GM12891 (cell line): ENCODE measurements around the gene SUPT16H. TPM values are rescaled to one million over a fixed set of nuclear protein-coding genes. Genes with fewer than 3 reads are reported as not detected.

ENCODE experiments used
- DNase-seq: peaks from one replicate; pipeline ENCODE4 v3.0.0; 2011; ENCODE audit warnings: low spot score; ENCODE audit not compliant: insufficient read length
- FAIRE-seq: peaks from 2 replicates; lab custom pipeline; 2011; peaks lifted over from hg19 to GRCh38; lab: Jason Lieb, UNC
- PAX5 ChIP-seq: IDR thresholded peaks from 2 replicates; pipeline ENCODE4 v1.6.1; 2011; ENCODE audit warnings: low read length, moderate library complexity, mild to moderate bottlenecking; ENCODE audit not compliant: insufficient read depth, severe bottlenecking
- POLR2A ChIP-seq: IDR thresholded peaks from 2 replicates; pipeline ENCODE4 v1.6.1; 2011; ENCODE audit warnings: low read depth, low read length, control low read depth
- POLR2AphosphoS5 ChIP-seq: IDR thresholded peaks from 2 replicates; pipeline ENCODE4 v1.6.1; 2011; ENCODE audit warnings: low read depth, low read length, control low read depth
- POU2F2 ChIP-seq: IDR thresholded peaks from 2 replicates; pipeline ENCODE4 v1.6.1; 2011; ENCODE audit warnings: low read depth, mild to moderate bottlenecking, control low read depth, low read length, moderate library complexity
- SPI1 ChIP-seq: IDR thresholded peaks from 2 replicates; pipeline ENCODE4 v1.6.1; 2011; ENCODE audit warnings: low read depth, low read length, control low read depth
- TAF1 ChIP-seq: IDR thresholded peaks from 2 replicates; pipeline ENCODE4 v1.6.1; 2011; ENCODE audit warnings: low read depth, low read length, control low read depth
- polyA plus RNA-seq: library from polyadenylated mRNA; unstranded; fragments of >200 nt; gene quantifications from one replicate; pipeline ENCODE4 v1.2.1, GENCODE V29; 2012; ENCODE audit warnings: low read depth, missing spikeins, inconsistent platforms; ENCODE audit not compliant: missing spikeins

Gene SUPT16H
- polyA plus RNA-seq: 82.0 TPM

GRCh38 chr14:21383848-21384493 is at the start of gene SUPT16H:
Gene SUPT16H (minus strand): TSS chr14:21384019. CDS start chr14:21383927, 92 bp downstream.
- DNase-seq (peak; percentile 67), FAIRE-seq (peak; percentile 94)
- TF ChIP-seq TAF1: peak; percentile 74; the same call in 1 of the 2 replicates
- peak; percentile 61 for TF ChIP-seq POLR2AphosphoS5
- no peak for TF ChIP-seq SPI1
- no peak for TF ChIP-seq POU2F2

- TF ChIP-seq PAX5: no peak
- TF ChIP-seq POU2F2: no peak
- TF ChIP-seq POLR2AphosphoS5: no peak
- no peak for TF ChIP-seq TAF1
- TF ChIP-seq POLR2A: no peak
- no peak for TF ChIP-seq SPI1
- DNase-seq (no peak), FAIRE-seq (no peak)
These were observed 47.3 kb upstream of the SUPT16H start for GRCh38 chr14:21431126-21431525.

- FAIRE-seq: no peak
- TF ChIP-seq POLR2A: no peak
- no peak for TF ChIP-seq POU2F2
- TF ChIP-seq TAF1: no peak
- no peak for TF ChIP-seq SPI1
- no peak for TF ChIP-seq PAX5
- TF ChIP-seq POLR2AphosphoS5: no peak
- DNase-seq: no peak
These were observed 45.1 kb upstream of the SUPT16H start for GRCh38 chr14:21428930-21429329.

- TF ChIP-seq POU2F2: no peak
- TF ChIP-seq POLR2A: no peak
- no peak for TF ChIP-seq POLR2AphosphoS5
- TF ChIP-seq TAF1: no peak
- no peak for TF ChIP-seq SPI1
- no peak for TF ChIP-seq PAX5
- DNase-seq (no peak), FAIRE-seq (no peak)
These were observed 42.9 kb upstream of the SUPT16H start for GRCh38 chr14:21426692-21427091.

- DNase-seq: no peak
- TF ChIP-seq POLR2A: no peak
- no peak for TF ChIP-seq TAF1
- TF ChIP-seq SPI1: no peak
- TF ChIP-seq POLR2AphosphoS5: no peak
- TF ChIP-seq POU2F2: no peak
- TF ChIP-seq PAX5: no peak
- FAIRE-seq: no peak
These were observed 35.7 kb upstream of the SUPT16H start for GRCh38 chr14:21419528-21419927.

- DNase-seq (no peak), FAIRE-seq (no peak)
- TF ChIP-seq POU2F2 (no peak), TAF1 (no peak), POLR2A (no peak), SPI1 (no peak), PAX5 (no peak), POLR2AphosphoS5 (no peak)
These were observed 31.5 kb upstream of the SUPT16H start for GRCh38 chr14:21415329-21415728.

- FAIRE-seq (peak; percentile 60), DNase-seq (no peak)
- TF ChIP-seq POLR2AphosphoS5 (no peak), SPI1 (no peak), TAF1 (no peak), PAX5 (no peak), POLR2A (no peak), POU2F2 (no peak)
These were observed 30.4 kb upstream of the SUPT16H start for GRCh38 chr14:21414137-21414631.

- TF ChIP-seq POU2F2: no peak
- no peak for TF ChIP-seq POLR2A
- TF ChIP-seq TAF1: no peak
- no peak for TF ChIP-seq SPI1
- TF ChIP-seq PAX5: no peak
- no peak for TF ChIP-seq POLR2AphosphoS5
- no peak for FAIRE-seq
- DNase-seq: no peak
These were observed 24.3 kb upstream of the SUPT16H start for GRCh38 chr14:21408147-21408546.

DNA sequence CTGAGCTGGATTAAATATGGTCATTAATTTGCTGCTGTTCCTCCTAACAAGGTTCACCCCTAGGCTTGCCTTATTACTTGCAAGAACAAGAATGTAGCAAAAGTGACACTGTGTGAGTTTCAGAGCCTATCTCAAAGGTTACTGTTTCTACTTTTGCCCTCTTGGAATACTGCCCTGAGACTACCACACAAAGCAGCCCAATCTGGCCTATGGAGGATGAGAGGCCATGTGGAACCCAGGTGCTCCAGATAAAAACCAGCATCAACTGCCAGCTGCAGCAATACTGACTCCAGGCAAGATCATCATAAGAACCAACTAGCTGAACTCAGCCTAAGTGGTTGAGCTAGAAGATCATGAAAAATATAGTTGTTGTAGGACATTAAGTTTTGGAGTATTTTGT is 22.4 kb upstream of the SUPT16H start:
- TF ChIP-seq SPI1 (no peak), POU2F2 (no peak), POLR2A (no peak)
- DNase-seq: no peak
- FAIRE-seq: no peak

DNA sequence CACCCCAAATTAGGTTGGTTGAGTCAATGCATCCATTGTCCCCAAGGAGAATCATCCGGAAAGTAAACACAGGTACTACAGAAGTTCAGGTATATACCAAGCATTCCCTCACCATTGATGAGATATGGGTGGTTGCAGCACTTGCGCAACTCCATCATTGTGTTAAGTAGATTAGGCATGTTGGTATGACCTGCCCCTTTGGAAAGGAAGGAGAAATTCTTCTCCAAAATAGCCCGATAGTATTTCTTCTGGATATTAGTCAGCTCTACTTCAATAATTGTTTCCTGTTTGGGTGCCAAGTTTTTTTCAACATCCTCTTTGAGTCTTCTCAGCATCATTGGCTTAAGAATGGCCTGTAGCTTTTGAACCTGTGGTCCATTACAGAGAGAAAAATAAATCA is 21.3 kb upstream of the SUPT16H start:
- TF ChIP-seq SPI1 (no peak), PAX5 (no peak), POU2F2 (no peak)
- DNase-seq (no peak), FAIRE-seq (no peak)

DNA sequence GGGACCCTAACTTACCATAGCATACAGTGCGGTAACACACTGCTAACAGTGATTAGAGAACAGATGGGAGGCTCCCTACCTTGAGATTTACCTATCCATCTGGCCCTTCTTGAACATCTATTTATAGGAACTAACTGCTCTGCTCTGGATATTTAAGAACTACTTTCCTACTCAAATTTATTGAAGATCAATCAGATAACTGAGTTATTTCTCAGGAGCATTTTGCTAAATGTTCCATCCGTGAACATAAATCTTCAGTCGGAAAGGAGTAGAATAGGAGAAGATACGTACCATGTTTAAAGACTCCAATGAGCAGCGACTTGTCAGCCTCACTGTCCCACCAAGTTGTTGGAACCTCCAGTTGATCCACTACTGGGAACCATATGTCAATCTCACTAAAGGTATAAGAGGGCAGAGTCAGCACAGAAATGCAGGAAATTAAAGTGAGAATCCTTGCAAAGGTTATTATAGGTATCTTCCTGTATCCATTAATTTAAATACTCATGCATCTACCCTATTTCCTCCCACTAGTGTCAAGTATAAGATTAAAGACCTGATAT is 15.6 kb upstream of the SUPT16H start:
- DNase-seq: no peak
- FAIRE-seq: no peak
- TF ChIP-seq TAF1: no peak
- TF ChIP-seq SPI1: no peak
- TF ChIP-seq POU2F2: no peak
- TF ChIP-seq PAX5: no peak
- TF ChIP-seq POLR2AphosphoS5: no peak
- TF ChIP-seq POLR2A: no peak
